ENCODE results near the gene RAB32.
"Not testable (repeated sequence)": the region's sequence is repeated elsewhere in the genome, so short reads cannot be mapped to it uniquely, and the experiment has no call there.

RAB32 gene

DNA sequence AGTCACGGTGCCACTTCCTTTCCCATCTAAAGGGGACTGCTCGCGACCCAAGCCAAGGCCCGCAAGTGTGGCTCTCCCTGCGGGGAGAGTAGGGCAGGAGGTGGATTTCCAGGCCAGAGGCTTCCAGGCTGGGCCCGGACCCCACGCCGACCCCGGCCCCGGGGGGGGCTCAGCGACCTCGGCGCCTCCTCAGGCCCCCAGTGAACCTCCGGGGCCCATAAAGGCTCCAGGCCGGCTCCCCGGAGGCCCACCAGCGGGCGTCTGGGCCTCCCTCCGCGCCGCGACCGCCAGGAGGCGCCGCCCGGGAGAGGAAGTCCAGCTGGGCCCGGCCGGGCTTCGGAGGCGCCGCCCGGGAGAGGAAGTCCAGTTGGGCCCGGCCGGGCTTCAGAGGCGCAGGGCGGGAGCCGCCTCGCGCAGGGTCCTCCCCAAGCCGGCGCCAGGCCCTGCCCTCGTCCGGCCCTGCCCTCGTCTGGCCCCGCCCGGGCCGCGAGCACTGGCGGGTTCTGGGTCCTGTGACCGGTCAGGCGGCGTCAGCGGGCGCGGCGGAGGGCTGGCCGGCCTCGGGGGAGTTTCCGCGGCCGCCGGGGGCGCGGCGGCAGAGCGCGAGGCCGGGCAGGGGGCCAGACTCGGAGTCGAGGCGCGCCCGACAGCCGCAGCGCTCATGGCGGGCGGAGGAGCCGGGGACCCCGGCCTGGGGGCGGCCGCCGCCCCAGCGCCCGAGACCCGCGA lies at the start of gene RAB32:
Gene RAB32 (plus strand): TSS at position 623 of the 729 bp plus-strand sequence. CDS start 39 bp downstream, at position 662.
- no peak for DNase-seq (ENCODE audit: low spot score)

DNA sequence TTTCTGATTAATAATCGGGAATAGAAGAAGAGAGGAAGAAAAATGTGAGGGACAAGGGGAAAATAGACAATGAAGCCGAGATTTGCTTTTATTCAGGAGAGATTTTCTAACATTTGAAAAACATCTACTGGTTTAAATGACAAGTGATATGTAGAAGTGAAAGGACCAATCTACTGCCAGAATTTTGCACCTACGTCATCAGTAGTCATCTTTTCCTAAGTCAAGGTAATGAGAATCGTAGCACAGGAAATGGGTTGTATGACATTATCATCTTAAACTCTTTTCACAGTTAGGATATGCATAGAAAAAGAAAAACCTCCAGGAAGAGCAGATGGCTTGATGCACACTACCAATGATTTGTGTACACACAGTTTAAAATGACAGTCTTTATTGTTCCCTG lies 45.3 kb upstream of the RAB32 start:
- no peak for DNase-seq (ENCODE audit: low spot score)

DNA sequence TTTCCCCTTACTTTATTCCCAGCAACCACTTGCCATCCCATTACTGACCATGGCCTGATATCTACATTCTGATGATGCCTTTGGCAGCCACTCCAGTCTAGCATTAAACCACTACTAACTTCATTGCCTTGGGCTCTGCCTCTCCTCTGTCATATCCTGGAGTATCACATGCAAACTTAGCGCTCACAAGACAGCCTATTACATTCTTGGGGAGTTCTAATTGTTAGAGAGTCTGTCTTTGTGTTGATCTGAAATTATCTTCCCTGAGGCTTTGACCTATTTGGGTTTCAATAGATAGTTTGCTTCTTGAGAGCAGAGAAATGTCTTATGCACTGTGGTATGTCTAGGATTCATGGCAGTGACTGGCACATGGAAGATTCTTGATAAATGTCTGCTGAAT lies 40.5 kb upstream of the RAB32 start:
- no peak for DNase-seq (ENCODE audit: low spot score)

DNA sequence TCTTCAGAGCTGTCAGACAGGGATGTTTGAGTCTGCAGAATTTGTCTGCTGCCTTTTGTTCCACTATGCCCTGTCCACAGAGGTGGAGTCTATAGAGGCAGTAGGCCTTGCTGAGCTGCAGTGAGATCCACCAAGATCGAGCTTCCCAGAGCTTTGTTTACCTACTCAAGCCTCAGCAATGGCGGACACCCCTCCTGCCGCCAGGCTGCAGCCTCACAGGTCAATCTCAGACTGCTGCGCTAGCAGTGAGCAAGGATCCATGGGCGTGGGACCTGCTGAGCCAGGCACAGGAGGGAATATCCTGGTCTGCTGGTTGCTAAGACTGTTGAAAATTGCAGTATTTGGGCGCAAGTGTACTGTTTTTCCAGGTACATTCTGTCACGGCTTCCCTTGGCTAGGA lies 28.4 kb upstream of the RAB32 start:
- DNase-seq (ENCODE audit: low spot score): no peak

DNA sequence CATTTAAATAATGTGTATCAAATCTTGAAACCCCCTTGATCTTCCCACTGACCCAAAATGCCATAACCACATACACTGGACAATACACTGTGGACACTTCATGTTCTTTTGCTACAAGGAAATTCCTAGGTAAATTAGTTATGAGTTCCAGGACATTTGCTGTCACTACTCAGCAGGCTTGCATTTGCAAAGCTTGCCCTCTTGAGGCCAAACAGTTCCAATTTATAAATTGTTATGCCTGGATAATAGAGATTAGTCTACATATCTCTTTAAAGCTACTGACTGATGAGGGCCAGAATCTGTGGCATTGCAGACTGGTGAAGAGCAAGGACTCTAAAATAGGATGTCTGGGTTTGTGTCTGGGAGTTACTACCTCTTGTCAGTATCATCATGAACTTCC lies 17.4 kb upstream of the RAB32 start:
- DNase-seq (ENCODE audit: low spot score): no peak

DNA sequence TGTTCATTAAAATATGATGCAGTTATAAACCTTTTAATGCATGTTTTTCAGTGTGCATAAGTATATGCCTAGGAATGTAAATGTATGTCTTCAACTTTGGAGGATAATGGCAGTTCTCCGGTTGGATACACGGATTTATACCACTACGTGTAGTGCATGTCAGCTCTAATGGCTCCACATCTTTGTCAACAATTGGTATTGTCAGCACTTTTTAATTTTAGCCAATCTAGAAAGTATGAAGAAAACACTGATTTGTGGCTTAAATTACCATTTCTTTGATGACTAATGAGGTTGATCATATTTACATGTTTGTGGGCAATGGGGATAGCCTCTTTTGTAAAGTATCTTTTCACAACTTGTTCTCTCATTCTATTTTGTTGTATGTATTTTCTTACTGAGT lies 10.9 kb upstream of the RAB32 start:
- DNase-seq (ENCODE audit: low spot score): no peak

DNA sequence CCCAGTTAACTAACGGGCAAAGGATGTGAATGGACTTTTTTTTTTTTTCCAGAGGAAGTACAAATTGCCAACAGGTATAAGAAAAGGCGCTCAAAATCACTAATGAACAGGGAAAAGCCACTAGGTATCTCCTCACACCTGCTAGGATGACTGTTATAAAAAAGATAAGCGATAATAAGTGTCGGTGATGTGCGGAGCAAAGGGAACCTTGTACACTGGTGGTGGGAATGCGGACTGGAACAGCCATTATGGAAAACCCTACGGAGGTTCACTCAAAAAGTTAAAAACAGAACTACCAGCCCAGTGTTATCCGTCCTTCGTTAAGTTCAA lies 787 bp upstream of the RAB32 start:
- DNase-seq (ENCODE audit: low spot score): no peak

DNA sequence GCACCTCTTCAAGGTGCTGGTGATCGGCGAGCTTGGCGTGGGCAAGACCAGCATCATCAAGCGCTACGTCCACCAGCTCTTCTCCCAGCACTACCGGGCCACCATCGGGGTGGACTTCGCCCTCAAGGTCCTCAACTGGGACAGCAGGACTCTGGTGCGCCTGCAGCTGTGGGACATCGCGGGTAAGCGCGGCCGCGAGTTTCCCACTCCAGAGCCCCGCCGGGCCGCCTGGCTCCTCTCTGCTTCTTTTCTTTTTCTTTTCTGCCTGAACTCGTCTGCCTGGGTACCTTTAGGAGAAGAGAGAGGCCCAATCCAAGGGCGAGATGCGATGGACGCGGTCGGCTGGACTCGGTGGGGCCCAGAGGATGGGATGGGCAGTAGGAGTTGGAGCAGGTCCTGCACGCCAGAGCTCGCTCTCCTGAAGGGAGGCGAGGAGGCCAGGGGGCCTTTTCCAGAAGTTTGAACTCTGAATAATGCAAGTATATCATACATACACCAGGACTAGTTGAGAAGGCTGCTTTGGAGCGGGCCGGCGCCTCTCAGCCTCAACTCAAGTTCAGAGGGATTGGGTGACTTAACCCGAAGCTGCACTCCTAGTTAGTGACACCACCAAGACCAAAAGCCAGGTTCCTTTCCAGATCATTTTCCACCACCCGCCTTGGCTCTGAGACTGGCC lies 445 bp downstream of the RAB32 start:
- DNase-seq (ENCODE audit: low spot score): no peak

DNA sequence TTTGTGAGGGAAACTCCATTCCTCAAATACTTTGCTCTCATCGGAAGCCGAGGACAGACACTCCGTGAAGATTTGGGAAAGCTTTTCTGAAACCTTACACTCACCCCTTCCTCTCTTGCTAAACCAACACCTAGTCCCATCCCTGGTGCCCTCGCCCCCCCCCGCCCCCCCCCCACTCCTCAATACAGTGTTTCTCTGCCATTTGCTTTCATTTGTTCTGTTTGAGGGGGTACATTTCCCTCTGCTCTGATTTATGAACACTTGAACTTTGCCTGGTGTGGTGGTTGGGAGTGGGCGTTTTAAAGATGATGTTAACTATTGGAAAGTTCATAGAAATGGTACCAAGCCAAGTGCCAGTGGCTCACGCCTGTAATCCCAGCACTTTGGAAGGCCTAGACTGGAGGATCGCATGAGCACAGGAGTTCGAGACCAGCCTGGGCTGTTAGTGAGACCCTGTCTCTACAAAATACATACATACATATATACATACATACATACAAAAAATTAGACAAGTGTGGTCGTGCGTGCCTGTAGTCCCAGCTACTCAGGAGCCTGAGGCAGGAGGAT lies 1.1 kb downstream of the RAB32 start:
- DNase-seq (ENCODE audit: low spot score): no peak

DNA sequence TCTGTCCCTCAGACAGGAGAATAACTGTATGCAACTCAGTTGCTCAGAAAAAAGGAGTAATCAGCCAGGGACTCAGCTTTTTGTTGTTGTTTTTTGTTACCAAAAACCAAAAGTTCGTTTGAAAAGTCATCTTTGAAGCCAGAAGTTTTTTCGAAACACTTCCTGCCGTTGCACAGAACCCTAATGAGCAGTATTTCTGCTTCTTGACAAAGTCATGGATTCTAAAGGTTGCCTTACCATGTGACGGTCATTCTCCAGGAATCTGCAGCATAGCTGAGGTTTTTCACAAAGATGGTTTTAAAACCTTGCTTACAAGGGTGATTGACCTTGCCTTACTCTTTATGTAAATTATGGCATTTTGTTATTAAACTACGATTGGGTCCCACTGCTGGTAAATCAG lies 1.9 kb downstream of the RAB32 start:
- DNase-seq (ENCODE audit: low spot score): no peak

DNA sequence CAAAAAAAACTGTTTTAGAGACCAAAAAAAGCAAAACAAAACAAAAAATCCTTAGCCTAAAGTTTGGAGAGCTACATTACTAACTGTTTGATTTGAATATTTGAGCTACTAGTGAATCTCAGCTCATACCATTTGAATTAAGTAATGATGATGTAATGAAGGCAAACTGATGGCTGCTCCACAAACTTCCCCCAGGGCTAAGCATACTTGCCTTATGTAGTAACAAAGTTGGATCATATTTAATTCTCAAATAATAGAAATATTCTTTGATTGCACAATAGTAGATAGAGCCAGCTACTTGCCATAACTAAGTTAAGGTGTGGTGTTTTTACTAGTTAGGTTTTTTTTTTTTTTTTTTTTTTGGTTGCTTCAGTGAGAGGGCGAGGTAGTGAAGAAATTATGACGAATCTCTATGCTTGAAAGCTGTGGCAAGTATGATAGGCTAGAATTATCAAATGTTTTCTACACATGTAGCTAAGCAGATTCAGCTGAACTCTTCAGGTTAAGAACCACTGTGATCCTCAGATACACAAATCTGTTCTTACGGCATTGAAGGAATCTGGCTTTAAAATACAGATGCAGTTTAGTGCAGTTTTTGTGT lies 2.9 kb downstream of the RAB32 start:
- no peak for DNase-seq (ENCODE audit: low spot score)

DNA sequence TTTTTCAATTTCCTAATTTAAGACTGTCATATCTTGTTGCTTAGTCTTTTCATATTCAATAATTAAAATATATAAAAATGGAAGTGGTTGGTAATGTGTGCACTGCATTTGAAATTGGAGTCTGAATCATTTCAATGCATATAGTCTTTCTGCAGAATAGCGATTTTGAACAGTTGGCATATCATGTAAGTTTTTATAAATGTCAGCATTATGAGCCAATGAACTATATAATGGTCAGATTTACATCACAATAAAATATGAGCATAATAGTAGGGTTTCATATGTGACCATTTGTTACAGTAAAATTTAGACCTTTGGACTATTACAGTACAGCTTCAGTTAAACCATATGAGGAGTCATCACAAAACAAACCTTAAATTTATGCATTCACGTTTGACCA lies 4.3 kb downstream of the RAB32 start:
- DNase-seq (ENCODE audit: low spot score): no peak

DNA sequence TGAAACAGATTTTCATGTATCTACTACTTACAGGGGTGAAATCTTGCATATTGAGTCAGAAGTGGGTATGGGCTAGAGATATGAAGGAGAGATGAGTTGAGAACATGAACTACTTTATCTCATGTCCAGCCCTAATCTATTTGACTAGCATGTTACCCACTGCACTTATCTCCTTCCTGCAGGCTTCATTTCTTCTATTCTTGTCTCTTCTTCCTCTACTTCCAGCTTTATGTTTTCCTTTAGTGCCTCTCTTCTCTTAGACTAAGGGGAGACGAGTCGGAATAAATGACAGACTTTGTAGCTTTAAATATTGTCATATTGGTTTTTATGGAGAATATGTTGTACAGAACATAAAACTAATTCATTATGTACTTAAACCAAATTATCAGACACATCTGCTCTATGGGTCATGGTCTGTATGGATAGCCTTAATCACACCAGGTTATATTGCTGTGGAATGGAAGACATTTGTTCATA lies 5.3 kb downstream of the RAB32 start:
- DNase-seq (ENCODE audit: low spot score): no peak

DNA sequence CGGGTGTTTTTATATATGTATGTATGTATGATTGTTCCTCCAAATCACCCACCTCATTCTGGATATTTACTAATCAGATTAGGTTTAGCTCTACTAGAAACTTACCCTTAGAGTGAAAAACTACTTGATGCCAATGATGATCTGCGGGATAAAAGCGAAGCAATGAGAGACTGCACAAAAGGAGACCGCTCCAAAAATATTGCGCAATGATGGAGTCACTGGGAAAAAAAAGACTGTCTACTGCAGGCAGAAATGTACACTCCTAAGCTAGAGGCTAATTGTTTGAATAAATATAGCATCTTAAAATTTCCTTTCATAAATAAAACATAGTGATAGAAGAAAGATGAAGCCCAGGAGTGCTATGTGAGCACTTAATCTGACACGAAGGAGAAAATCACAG lies 7.3 kb downstream of the RAB32 start:
- DNase-seq (ENCODE audit: low spot score): no peak

DNA sequence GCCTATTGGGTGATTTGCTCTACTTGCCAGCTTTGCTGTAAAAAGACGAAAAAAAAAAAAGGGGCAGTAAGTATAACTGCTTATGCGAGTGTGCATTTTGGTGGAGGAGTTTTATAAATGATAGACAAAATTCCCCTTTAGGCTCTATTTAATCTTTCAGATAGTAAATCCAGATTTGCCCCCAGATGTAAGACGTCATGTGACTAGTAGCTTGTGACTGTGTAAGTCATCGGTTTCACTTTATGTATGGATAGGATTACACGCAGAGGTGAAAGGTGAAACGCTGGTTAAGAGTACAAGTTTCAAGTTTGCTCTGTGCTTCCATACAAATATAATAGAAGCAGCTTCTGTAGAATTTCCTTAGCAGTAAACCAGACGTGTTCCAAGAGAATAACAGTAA lies 7.9 kb downstream of the RAB32 start:
- no peak for DNase-seq (ENCODE audit: low spot score)

DNA sequence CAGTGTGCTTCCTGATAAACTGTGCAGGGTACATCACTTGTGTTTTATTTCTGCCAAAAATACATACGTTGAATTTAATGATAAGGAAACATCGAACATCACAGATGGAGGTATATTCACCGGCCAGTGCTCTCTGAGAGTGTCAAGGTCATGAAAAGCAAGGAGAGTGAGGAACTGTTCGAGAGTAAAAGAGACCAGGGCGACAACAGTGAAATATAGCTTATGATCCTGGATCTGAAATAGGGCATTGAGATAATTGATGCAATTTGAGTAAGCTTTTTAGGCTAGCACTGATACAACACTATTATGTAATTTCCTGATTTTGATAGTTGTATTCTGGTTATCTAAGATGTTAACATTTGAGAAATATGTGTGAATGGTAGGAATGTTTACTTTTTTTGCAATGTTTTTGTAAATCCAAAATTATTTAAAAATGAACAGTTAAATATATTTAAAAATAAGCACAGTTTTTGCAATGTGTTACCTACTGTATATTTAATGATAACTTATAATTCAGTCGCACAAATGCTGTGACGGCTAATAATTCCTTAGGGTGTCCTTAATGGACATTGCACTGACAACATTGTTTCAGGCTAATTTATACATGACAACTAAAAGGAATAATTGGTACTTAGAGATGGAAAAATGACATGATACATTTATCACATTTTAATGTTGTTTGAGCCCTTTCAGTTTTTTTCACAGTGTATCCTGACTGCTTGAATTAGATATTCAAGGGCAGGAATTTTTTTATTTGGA lies 9.9 kb downstream of the RAB32 start:
- DNase-seq (ENCODE audit: low spot score): no peak

DNA sequence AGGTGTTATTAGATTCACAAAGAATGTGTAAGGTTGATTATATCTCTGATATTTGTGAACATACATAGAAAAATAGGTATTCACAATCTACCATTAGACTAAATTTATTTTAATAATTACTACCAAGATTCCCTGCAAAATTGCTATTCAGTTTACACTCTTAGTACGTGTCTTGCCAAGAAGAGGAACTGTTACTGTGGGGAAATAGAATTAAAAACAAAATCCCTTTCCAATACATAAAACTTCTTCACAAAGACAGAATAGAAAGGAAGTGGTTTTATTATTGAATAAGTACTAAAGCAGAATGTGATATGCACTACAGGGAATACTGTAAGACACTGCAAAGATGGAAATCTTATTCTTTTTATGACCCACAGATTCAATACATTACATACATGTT lies 17.0 kb downstream of the RAB32 start:
- DNase-seq (ENCODE audit: low spot score): no peak

DNA sequence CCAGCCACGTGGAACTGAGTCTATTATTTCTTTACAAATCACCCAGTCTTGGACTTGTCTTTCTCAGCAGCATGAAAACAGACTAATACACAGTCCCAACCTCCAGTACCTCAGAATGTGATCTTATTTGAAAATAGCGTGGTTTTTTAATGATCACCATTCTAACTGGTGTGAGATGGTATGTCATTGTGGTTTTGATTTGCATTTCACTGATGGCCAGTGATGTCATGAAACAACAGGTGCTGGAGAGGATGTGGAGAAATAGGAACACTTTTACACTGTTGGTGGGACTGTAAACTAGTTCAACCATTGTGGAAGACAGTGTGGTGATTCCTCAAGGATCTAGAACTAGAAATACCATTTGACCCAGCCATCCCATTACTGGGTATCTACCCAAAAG lies 23.0 kb downstream of the RAB32 start:
- DNase-seq (ENCODE audit: low spot score): not testable (repeated sequence)

DNA sequence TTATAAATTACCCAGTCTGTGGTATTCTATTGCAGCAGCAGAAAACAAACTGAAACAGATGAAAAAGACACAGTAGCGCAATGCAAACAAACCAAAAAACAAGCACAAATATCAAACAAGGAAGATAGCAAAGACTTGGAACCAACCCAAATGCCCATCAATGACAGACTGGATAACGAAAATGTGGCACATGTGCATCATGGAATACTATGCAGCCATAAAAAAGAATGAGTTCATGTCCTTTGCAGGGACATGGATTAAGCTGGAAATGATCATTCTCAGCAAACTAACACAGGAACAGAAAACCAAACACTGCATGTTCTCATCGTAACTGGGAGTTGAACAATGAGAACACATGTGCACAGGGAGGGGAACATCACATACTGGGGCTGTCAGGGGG lies 25.0 kb downstream of the RAB32 start:
- DNase-seq (ENCODE audit: low spot score): not testable (repeated sequence)

DNA sequence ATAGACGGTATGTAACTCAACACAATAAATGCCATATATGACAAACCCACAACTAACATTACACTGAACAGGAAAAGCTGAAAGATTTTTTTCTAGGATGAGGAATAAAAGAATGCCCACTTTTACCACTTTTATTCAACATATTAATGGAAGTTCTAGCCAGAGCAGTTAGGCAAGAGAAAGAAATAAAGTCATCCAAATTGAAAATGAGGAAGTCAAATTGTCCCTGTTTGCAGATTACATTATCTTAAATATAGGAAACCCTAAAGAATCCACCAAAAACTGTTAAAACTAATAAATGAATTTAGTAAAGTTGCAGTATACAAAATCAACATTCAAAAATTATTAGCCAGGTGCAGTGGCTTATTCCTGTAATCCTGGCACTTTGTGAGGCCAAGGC lies 30.6 kb downstream of the RAB32 start:
- DNase-seq (ENCODE audit: low spot score): no peak

DNA sequence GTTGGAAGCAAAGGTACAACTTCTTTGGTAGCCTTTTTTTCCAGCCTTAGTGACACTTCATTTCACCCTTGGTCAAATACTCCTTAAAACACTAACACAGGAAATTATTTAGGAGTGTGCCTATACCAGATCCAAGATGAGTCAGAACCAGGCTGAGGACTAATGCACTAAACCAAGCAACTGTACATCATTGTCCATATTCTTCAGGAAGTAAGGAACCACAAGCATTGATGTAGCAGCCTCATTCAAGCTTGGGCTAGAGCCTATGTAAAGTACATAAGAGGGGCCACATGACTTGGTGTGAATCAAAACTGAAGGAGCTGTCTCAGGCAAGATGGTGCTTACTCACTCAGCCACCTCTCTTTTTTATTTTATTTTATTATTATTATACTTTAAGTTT lies 34.4 kb downstream of the RAB32 start:
- DNase-seq (ENCODE audit: low spot score): no peak

DNA sequence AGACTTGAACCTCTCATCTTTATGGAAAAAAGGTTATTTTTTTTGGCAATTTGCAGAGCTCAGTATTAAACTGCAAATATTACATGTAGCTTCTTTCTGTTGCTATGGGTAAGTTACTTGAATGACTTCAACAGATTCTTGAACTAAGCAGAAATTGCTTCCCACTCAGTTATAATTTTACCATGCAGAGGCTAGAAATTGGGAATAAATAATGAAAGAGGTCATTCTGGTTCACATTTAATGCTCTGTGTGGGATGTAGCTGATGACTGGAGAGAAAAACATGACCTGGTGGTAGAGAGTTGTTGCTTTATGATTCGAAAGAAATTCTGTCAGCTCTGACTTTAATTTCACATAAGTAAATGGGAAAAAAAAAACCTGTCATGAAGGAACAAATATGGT lies 38.3 kb downstream of the RAB32 start:
- no peak for DNase-seq (ENCODE audit: low spot score)

DNA sequence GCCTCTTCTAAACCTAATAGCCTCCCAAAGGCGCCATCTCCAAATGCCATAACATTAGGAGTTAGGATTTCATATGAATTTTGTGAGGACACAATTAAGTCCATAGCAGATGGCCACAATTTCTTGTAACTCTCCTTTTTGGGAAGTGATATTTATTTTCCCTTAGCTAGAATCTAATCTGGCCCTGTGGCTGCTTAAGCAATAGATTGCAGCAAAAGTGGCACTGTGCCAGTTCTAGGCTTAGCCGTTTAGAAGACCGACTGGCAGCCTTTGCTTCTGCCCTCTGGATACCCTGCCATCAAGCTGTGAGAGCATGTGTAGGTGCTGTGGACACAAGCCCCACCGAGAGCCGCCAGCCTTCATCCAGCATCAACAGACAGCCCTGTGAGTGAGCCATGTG lies 39.2 kb downstream of the RAB32 start:
- DNase-seq (ENCODE audit: low spot score): no peak
